Stomach (tissue), 9 donors: ENCODE results near the gene RAB1A. TPM values are rescaled to one million over a fixed set of nuclear protein-coding genes. Genes with fewer than 3 reads are reported as not detected.
"Not testable (repeated sequence)": the region's sequence is repeated elsewhere in the genome, so short reads cannot be mapped to it uniquely, and the experiment has no call there.

Experiments used
- DNase-seq, 2 donors: peaks; one replicate each; pipeline versions ENCODE4 v3.0.0 to v3.0.0-alpha.2; 2013 to 2019
- H3K27ac ChIP-seq, 5 donors: fragments of 200-600 bp in 4 of 5; sonication (generic) in 4 of 5; one replicate each; pipeline ENCODE4 v1.5.1; 2013 to 2019; ENCODE audit warnings: mild to moderate bottlenecking in 1 of 5, moderate library complexity in 1 of 5
- H3K27me3 ChIP-seq, 3 donors: fragments of 200-600 bp; sonication (generic); one replicate each; pipeline ENCODE4 v1.5.1; 2017 to 2019; ENCODE audit warnings: mixed run types in 1 of 3
- H3K36me3 ChIP-seq, 4 donors: fragments of 200-600 bp; sonication (generic); 1 replicate in 3 of 4; 2 replicates in 1 of 4; pipeline ENCODE4 v1.5.1; 2016 to 2019
- H3K4me1 ChIP-seq, 4 donors: fragments of 200-600 bp; sonication (generic); one replicate each; pipeline ENCODE4 v1.5.1; 2016 to 2019
- H3K4me3 ChIP-seq, 4 donors: fragments of 200-600 bp; sonication (generic) in 3 of 4; one replicate each; pipeline ENCODE4 v1.5.1; 2016 to 2019; ENCODE audit warnings: mild to moderate bottlenecking in 1 of 4
- H3K9me3 ChIP-seq, 4 donors: fragments of 200-600 bp; sonication (generic); one replicate each; pipeline ENCODE4 v1.5.1; 2016 to 2019
- EP300 ChIP-seq: sonication (generic); formaldehyde crosslinking; IDR thresholded peaks from one replicate; pipeline ENCODE4 v1.6.1; 2017; ENCODE audit warnings: antibody characterized with exemption
- POLR2A ChIP-seq, 4 donors: fragments of 450-650 bp; IDR thresholded peaks; one replicate each; pipeline ENCODE4 v1.6.1; 2016; ENCODE audit warnings: antibody characterized with exemption in 4 of 4, control low read depth in 2 of 4, mild to moderate bottlenecking in 1 of 4, moderate library complexity in 1 of 4
- POLR2AphosphoS5 ChIP-seq, 3 donors: sonication (generic); formaldehyde crosslinking; IDR thresholded peaks; one replicate each; pipeline ENCODE4 v1.6.1; 2016; ENCODE audit warnings: antibody characterized with exemption in 3 of 3
- WGBS, 5 donors: extraction: QIAGEN DNeasy Blood & Tissue Kit in 3 of 5; methylation state at CpG; one replicate each; pipeline versions ENCODE4 v1.1.5 to v1.1.7; 2013 to 2018; 5-methylcytosine and 5-hydroxymethylcytosine counted together
- intact Hi-C: fragments of 100-400 bp; cut with DNase I; formaldehyde crosslinking; loops from one replicate; pipeline ENCODE4 v1.15.1; 2023; ENCODE audit warnings: low total_unique reads
- polyA plus RNA-seq, 3 donors: library from polyadenylated mRNA; stranded (reverse); fragments of 200-250 nt; gene quantifications; one replicate each; pipeline ENCODE4 v1.2.3, GENCODE V29; 2013
- total RNA-seq, 5 donors: library from RNA; depleted of rRNA; stranded (reverse); fragments of >200 nt; gene quantifications; one replicate each; pipeline versions ENCODE4 v1.1.0 to v1.2.3, GENCODE V29; 2014 to 2016
- TF ChIP-seq, protein P1 (sequence below), 7 experiments: fragments of 450-650 bp in 4 of 7; fragments of 200-600 bp in 3 of 7; sonication (generic) in 3 of 7; IDR thresholded peaks; one replicate each; pipeline ENCODE4 v1.5.1; 2016 to 2019; ENCODE audit warnings: antibody characterized with exemption in 7 of 7, control low read depth in 2 of 7, mild to moderate bottlenecking in 1 of 7
- donor health status: healthy with polysubstance abuse.
- donor health status: Bipolar disorder and iron deficiency.
- donor health status: healthy.

RAB1A gene
- total and polyA plus RNA-seq, 8 donors: 58.2 to 160 (median 88.1) TPM

- peaks cover 0 to 53% (median 16%) of the 10 kb centered on the region in 4 donors for H3K4me1 ChIP-seq
- peak overlapping the region in 2 of 5 donors; percentile 42 to 51 for H3K27ac ChIP-seq
Measured at GRCh38 chr2:65172994-65173790, 43.3 kb upstream of the RAB1A start.

DNA sequence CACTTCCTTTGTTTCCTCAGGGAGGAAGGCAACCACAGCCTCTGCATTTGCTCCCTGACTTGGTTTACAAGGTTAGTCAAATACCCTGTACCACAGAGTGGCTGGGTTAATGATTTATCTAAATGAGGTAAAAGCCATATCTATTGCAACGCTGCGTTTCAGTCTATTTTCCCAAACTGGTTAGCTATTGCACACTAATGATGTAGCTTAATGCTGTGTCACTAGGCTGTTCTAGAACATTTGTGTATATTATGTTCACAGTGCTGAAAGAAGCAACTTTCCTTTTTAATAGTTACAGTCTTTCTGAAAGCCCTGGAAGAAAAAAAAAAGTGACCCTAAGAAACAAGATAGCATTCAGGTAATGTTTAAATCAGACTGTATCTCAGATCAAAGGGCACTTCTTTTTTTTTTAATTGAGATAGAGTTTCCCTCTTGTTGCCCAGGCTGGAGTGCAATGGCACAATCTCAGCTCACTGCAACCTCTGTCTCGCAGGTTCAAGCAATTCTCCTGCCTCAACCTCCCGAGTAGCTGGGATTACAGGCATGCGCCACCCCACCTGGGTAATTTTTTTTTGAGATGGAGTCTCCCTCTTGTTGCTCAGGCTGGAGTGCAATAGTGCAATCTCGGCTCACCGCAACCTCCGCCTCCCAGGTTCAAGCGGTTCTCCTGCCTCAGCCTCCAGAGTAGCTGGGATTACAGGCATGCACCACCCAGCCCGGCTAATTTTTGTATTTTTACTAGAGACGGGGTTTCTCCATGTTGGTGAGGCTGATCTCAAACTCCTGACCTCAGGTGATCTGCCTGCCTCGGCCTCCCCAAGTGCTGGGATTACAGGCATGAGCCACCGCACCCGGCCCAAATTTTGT, 40.9 kb upstream of the RAB1A start:
- H3K4me1 ChIP-seq: peaks cover 0 to 47% (median 13%) of the 10 kb centered on the region in 4 donors
- not testable (repeated sequence) for H3K4me3 ChIP-seq

More at GRCh38 chr2:65172994-65173790, 43.3 kb upstream of the RAB1A start:
- TF ChIP-seq EP300 (no peak), POLR2AphosphoS5 (IDR thresholded peaks at IDR 0.05) (peak in 2 of 3 donors; percentile 36 to 58), POLR2A (IDR thresholded peaks at IDR 0.05) (no peak)
- TF ChIP-seq, protein P1, sequence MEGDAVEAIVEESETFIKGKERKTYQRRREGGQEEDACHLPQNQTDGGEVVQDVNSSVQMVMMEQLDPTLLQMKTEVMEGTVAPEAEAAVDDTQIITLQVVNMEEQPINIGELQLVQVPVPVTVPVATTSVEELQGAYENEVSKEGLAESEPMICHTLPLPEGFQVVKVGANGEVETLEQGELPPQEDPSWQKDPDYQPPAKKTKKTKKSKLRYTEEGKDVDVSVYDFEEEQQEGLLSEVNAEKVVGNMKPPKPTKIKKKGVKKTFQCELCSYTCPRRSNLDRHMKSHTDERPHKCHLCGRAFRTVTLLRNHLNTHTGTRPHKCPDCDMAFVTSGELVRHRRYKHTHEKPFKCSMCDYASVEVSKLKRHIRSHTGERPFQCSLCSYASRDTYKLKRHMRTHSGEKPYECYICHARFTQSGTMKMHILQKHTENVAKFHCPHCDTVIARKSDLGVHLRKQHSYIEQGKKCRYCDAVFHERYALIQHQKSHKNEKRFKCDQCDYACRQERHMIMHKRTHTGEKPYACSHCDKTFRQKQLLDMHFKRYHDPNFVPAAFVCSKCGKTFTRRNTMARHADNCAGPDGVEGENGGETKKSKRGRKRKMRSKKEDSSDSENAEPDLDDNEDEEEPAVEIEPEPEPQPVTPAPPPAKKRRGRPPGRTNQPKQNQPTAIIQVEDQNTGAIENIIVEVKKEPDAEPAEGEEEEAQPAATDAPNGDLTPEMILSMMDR (IDR thresholded peaks at IDR 0.05): no peak
- intact Hi-C loops: no loop called here
- H3K36me3 ChIP-seq: no peaks in the 10 kb centered on the region
- no peaks in the 10 kb centered on the region for H3K9me3 ChIP-seq
- H3K27me3 ChIP-seq: peaks cover 0 to 9% (median 0%) of the 10 kb centered on the region in 3 donors
- peak in 1 of 2 donors; percentile 30 for DNase-seq
- no peak overlapping the region for H3K4me3 ChIP-seq
- WGBS, 5 donors: 48 to 77% (median 61%) methylated on average over 12 of the region's 12 CpGs

GRCh38 chr2:65169760-65170136, 39.8 kb upstream of the RAB1A start:
- H3K4me3 ChIP-seq: no peak overlapping the region
- no peaks in the 10 kb centered on the region for H3K36me3 ChIP-seq
- peaks cover 0 to 47% (median 13%) of the 10 kb centered on the region in 4 donors for H3K4me1 ChIP-seq
- no peaks in the 10 kb centered on the region for H3K9me3 ChIP-seq
- H3K27ac ChIP-seq: peak overlapping the region in 4 of 5 donors; percentile 66 to 78 (median 73)
- 52 to 70% (median 65%) methylated on average over 4 of the region's 4 CpGs for WGBS, 5 donors
- intact Hi-C loops: no loop called here
- DNase-seq: peak in 1 of 2 donors; percentile 38
- no peaks in the 10 kb centered on the region for H3K27me3 ChIP-seq
- TF ChIP-seq, protein P1 (IDR thresholded peaks at IDR 0.05): no peak
- TF ChIP-seq POLR2AphosphoS5 (IDR thresholded peaks at IDR 0.05) (no peak), POLR2A (IDR thresholded peaks at IDR 0.05) (no peak), EP300 (no peak)

More for the DNA sequence above, 40.9 kb upstream of the RAB1A start:
- WGBS, 5 donors: 55 to 69% (median 65%) methylated on average over 14 of the region's 14 CpGs
- H3K9me3 ChIP-seq, H3K27me3 ChIP-seq, intact Hi-C loops, H3K36me3 ChIP-seq: not testable (repeated sequence)
- peak in 1 of 2 donors; percentile 82 for DNase-seq
- peak overlapping the region; percentile 66 to 78 (median 71) for H3K27ac ChIP-seq
- TF ChIP-seq POLR2AphosphoS5 (IDR thresholded peaks at IDR 0.05): peak in 1 of 3 donors; percentile 37

GRCh38 chr2:65165558-65165957, 35.7 kb upstream of the RAB1A start:
- Histone ChIP-seq H3K27me3 (no peaks in the 10 kb centered on the region), H3K4me3 (no peak overlapping the region), H3K9me3 (no peaks in the 10 kb centered on the region), H3K4me1 (peaks cover 8 to 38% (median 15%) of the 10 kb centered on the region in 4 donors), H3K27ac (peak overlapping the region; percentile 23 to 71 (median 35)), H3K36me3 (no peaks in the 10 kb centered on the region)
- no peak for DNase-seq
- TF ChIP-seq EP300: no peak
- no peak for TF ChIP-seq POLR2A (IDR thresholded peaks at IDR 0.05)
- TF ChIP-seq POLR2AphosphoS5 (IDR thresholded peaks at IDR 0.05): no peak
- TF ChIP-seq, protein P1 (IDR thresholded peaks at IDR 0.05): no peak
- 74 to 92% (median 82%) methylated on average over 7 of the region's 7 CpGs for WGBS, 5 donors
- intact Hi-C loops: no loop called here
